HG03064 (cell line): Measurements from ENCODE around the gene KRTAP4-2.
"Not testable (repeated sequence)": the region's sequence is repeated elsewhere in the genome, so short reads cannot be mapped to it uniquely, and the experiment has no call there.

Experiments used
- ATAC-seq: cut with Tn5 transposase; IDR thresholded peaks from one replicate; pipeline ENCODE4 v1.9.1; 2021; ENCODE audit warnings: low read depth; ENCODE audit not compliant: unreplicated experiment

KRTAP4-2 gene

DNA sequence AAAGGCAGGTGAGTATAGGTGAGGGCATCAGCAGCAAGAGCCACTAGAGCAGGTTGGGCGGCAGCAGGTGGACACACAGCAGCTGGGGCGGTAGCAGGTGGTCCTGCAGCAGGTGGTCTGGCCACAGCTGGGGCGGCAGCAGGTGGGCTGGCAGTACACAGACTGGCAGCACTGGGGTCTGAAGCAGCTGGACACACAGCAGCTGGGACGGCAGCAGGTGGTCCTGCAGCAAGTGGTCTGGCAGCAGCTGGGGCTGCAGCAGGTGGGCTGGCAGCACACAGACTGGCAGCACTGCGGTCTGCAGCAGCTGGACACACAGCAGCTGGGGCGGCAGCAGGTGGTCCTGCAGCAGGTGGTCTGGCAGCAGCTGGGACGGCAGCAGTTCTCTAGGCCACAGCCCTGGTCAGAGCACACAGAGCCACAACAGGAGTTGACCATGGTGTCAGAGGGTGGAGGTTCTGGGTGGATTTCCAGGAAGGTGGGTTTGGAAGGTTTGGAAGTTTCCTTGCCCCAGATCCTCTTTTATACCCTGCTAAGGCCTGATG is at the start of gene KRTAP4-2:
Gene KRTAP4-2, minus strand, starts transcription at position 495 of the 545 bp plus-strand sequence. Its CDS starts 57 bp downstream, at position 438.
- ATAC-seq, result no peak

DNA sequence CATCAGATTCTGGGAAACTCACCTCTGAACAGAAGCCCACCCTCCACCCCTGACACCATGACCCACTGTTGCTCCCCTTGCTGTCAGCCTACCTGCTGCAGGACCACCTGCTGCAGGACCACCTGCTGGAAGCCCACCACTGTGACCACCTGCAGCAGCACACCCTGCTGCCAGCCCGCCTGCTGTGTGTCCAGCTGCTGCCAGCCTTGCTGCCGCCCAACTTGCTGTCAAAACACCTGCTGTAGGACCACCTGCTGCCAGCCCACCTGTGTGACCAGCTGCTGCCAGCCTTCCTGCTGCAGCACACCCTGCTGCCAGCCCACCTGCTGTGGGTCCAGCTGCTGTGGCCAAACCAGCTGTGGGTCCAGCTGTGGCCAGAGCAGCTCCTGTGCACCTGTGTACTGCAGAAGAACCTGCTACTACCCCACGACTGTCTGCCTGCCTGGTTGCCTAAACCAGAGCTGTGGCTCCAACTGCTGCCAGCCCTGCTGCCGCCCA is 48.6 kb upstream of the KRTAP4-2 start, which contains the start of gene KRTAP9-2:
Gene KRTAP9-2, plus strand, starts transcription at position 51 of the 498 bp plus-strand sequence. Its CDS starts 7 bp downstream, at position 58.
- ATAC-seq, result not testable (repeated sequence)

DNA sequence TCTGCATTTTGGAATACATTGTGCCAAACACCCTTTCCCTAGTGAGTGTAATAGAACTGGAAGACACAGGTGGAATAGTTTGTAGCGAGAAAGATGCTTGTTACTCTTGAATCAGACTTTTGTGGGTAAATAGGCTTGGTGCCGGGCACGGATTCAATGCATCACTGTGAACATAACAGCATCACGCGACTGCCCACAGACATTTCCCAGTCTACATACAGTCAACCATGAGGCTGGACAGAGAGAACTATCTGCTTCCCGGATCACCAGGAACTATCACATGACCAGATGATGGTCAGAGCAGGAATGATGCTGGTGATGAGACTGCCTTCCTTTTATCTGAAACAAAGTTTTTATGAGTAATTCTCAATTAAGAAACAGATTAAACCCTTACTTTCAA is 48.0 kb upstream of the KRTAP4-2 start:
- ATAC-seq, result no peak

DNA sequence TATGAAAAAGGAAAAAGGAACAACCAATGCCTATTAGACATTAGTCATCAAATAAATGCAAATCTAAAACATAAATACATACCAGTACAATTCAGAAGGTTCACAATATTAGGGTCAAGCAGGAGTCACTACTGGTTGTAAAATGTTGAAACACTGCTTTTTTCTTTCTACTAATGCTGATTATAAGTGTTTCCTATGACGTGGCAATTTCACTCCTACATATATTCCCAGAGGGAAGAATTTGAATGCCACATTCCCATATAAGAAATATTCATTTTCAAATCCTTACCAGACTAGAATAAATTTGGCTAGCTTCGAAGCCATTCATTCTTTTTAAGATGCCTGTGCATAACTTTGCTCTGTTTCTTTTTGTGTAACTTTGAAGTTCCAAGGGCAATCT is 45.8 kb upstream of the KRTAP4-2 start:
- ATAC-seq, result no peak

DNA sequence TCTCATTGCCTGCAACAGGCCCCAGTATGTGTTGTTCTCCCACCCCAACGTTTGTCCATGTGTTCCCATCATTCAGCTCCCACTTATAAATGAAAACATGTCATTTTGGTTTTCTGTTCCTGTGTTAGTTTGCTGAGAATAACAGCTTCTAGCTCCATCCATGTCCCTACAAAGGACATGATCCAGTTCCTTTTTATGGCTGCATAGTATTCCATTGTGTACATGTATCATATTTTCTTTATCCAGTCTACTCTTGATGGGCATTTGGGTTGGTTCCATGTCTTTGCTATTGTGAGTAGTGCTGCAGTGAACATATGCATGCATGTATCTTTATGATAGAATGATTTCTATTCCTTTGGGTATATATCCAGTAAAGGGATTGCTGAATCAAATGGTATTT is 37.7 kb upstream of the KRTAP4-2 start:
- no peak for ATAC-seq

DNA sequence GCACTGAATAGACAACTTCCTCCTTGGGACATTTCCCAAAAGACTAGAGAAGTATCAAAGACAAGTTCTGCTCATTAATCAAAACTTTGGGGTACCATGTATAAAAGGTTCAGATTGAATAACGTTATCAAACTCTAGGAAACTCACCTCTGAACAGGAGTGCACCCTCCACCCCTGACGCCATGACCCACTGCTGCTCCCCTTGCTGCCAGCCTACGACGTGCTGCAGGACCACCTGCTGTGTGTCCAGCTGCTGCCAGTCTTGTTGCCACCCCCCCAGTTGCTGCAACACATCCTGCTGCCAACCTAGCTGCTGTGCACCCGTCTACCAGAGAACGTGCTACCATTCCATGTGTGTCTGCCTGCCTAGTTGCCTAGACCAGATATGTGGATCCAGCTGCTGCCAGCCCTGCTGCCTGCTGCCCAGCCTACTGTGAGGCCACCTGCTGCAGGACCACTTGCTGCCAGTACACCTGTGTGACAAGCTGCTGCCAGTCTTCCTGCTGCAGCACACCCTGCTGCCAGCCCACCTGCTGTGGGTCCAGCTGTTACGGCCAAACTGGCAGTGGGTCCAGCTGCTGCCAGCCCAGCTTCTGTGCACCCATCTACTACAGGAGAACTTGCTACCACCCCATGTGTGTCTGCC is 34.6 kb upstream of the KRTAP4-2 start:
- no peak for ATAC-seq

DNA sequence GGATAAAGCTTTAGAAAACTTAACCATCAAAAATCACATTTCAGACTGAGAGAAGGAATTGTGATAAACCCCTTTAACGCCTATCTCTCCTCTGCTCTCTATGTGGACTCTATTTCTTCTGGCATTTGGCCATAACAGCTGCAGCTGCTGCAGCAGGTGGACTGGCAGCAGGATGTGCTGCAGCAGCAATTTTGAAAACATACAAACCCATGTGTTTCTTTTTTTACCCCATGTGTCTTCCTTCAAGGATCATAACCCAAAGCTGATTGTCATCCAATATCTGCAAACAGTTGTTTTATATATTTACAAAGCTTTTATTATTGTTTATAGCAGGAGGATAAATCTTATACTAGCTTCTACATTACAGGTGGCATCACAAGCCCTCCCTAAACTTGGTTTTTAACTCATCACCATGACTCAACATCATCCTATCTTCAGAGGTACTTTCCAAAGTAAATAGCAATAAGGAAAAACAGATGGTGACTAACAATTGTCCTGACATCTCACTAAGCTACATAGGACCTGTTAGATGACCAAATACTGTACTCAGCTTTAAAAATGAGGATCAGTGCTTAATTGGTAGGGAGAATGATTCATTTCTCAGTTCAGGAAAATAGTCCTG is 33.9 kb upstream of the KRTAP4-2 start:
- no peak for ATAC-seq

DNA sequence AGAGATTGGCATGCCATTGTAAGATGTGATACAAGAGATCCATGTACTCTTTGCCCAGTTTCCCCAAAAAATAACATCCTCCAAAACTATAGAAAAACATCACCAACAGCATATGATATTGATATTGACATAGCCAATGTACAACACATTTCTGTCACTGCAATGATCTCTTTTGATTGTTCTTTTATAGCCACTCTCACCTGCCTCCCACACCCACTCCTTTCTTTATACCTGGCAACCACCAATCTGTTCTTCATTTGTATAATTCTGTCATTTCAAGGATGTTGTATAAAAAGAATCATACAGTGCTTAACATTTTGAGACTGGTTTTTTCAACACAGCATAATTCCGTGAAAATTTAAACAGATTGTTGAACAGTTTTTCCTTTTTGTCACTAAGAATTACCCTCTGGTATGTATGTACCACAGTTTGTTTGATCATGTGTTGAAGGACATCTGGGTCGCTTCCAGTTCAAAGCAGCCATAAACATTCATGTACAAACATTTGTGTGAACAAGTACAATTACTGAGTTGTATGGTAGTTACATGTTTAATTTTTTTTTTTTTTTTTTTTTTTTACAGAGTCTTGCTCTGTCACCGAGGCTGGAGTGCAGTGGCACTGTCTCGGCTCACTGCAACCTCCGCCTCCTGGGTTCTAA is 21.5 kb upstream of the KRTAP4-2 start:
- ATAC-seq, result no peak

DNA sequence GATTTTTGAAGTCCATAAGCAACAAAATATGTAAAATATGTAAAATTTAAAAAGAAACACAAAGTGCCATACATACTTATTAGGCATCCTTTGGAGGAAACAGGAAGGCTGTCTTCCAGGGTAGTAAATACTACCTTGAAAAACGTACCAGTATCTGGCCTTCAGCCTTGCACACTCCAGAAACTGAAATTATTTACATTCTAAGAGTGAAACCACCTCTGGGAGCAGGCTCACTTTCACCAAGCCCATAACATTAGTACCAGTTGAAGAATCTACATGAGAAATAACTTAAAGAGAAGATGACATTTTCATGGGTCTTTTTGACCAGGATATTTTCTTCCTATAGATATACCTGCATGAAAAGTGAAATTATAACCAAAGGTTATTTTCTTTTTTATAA is 18.0 kb upstream of the KRTAP4-2 start:
- no peak for ATAC-seq

DNA sequence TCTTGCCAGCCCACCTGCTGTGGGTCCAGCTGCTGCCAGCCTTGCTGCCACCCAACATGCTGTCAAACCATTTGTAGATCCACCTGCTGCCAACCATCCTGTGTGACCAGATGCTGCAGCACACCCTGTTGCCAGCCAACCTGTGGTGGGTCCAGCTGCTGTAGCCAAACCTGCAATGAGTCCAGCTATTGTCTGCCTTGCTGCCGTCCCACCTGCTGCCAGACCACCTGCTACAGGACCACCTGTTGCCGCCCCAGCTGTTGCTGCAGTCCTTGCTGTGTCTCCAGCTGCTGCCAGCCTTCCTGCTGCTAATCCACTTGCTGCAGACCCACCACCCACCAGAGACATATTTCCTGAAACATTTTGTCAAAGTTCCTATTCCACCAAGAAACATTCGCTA is 12.3 kb upstream of the KRTAP4-2 start:
- no peak for ATAC-seq

DNA sequence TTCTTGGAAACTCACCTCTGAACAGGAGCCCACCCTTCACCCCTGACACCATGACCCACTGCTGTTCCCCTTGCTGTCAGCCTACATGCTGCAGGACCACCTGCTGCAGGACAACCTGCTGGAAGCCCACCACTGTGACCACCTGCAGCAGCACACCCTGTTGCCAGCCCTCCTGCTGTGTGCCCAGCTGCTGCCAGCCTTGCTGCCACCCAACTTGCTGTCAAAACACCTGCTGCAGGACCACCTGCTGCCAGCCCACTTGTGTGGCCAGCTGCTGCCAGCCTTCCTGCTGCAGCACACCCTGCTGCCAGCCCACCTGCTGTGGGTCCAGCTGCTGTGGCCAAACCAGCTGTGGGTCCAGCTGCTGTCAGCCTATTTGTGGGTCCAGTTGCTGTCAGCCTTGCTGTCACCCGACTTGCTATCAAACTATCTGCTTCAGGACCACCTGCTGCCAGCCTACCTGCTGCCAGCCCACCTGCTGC is 11.9 kb upstream of the KRTAP4-2 start, which contains the start of gene KRTAP9-1:
Gene KRTAP9-1, plus strand, starts transcription at position 51 of the 482 bp plus-strand sequence. Its CDS starts 0 bp downstream, at position 51.
- not testable (repeated sequence) for ATAC-seq

DNA sequence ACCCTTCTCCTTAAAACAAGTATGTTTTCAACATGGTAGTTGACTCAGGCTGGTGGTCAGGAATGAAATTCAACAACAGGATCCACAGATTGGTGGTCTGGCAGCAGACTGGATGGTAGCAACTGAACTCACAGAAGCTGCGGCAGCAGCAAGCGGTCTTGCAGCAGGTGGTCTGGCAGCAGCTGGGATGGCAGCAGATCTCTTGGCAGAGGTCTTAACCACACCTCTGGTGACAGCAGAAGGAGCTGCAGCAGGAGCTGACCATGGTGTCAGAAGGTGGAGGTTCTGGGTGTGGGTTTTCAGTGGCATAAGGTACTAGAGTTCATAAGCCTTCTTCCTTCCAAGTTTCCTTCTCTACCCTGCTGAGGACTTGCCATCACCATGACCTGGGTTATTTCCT is 8.9 kb upstream of the KRTAP4-2 start:
- ATAC-seq, result no peak

DNA sequence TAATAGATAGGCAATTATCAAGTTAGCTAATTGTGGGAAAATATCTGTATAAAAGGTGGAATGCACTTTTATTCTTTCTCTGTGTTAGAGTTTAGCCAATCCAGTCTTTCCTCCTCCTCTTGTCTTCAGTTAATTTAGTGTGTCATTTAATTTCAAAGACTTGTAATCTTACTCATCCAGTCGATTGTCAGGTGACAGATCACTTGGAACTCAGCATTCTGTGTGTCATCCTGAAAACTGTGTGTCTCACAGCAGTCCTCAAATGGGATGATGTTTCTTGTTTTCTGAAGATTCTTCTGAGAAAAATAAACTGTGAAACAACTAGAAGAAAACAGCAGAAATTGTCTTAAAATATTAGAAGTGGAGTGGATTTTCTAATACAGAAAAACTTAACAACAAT is 7.0 kb upstream of the KRTAP4-2 start:
- ATAC-seq, result no peak

DNA sequence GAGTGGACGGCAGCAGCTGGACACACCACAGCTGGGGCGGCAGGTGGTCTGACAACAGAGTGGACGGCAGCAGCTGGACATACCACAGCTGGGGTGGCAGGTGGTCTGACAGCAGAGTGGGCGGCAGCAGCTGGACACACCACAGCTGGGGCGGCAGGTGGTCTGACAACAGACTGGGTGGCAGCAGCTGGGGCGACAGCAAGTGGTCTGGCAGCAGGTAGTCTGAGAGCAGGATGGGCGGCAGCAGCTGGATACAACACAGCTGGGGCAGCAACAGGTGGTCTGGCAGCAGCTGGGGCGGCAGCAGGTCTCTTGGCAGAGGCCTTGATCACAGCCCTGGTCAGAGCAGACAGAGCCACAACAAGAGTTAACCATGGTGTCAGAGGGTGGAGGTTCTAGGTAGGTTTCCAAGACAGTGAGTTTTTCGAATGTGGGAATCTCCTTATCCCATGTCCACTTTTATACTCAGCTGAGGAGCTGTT is 6.5 kb upstream of the KRTAP4-2 start, which contains the start of gene KRTAP4-1:
Gene KRTAP4-1, minus strand, starts transcription at position 432 of the 482 bp plus-strand sequence. Its CDS starts 57 bp downstream, at position 375.
- ATAC-seq, result no peak

DNA sequence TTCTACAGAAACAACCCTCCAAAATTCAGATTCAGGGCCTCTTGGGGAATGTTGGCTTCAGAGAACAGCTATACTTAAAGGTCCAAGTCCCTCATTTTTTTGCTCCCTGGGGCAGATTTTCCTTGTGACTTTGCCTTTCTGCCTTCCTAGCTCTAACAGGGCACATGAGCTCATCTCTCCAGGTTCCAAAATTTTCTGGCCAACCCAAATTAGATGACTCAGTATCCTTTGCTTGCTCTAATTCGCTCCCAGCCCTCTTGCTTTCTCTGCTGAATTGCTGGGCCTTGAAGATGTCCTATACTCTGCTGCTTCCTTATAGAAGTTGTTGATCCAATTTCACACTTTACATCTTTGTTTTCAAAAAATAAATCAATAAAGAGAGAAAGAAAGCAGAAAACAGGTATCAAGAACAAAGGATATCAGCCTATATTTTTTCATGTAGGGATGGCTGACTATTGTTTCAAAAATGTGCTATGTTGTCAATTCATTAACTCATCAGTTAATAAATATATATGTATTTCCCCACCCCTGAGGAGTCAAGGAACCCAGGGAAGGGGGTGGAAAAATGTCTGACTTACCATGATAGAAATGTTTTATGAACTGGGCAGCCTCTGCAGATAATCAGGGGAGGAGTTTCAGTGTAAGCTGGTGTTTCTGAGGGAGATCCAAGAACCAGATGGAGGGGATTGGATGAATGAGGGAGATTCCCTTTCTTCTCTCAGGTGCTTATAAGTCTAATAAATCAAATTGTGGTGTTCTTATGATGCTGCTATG is 1.0 kb upstream of the KRTAP4-2 start:
- ATAC-seq, result no peak

DNA sequence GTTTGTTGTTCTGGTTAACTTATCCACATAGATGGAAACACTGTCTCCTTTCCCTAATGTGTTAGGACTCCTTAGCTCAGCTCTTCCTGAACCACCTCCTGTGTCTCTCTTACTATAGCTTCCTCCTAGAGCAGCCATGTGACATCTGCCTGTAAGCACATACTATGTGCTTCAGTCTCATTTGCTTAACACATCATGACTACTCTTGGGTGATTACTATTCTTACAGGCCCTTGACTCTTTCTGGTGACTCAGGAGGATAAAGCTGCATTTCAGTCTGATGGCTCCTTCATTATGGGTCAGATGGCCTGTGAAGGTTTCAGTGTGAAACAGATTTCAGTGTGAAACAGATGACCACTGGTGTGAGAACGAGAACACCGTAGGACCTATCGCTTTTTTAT is 320 bp upstream of the KRTAP4-2 start:
- ATAC-seq, result no peak

DNA sequence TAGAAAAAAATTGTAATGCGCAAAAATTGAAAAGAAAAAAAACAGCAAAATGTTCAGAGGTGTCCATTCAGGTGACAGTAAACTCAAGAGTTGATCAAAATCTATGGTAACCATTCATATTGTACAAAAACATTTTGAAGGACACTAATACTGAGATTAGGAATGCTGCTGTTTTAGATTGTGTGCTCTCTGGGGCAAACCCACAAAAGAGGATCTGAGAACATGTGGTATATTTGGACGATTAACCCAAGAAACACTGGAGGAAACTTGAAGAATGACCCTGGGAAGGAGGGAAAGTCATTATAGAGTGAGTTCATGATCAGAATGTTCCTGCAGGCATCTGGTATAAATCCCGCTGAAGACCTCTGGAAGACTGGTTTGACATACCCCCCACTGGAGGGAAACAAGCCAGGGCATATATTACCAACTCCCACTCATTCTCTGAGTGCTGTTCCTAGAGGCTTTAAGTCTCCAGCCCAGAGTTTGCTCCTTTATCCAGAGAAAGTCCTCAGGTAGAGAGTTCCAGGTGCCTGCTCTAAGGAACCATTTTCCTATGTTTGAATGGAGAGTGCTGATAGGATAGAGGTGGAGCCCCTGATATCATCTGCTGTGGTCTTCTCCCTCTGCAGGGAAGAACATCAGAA is 1.2 kb downstream of the KRTAP4-2 start:
- no peak for ATAC-seq

DNA sequence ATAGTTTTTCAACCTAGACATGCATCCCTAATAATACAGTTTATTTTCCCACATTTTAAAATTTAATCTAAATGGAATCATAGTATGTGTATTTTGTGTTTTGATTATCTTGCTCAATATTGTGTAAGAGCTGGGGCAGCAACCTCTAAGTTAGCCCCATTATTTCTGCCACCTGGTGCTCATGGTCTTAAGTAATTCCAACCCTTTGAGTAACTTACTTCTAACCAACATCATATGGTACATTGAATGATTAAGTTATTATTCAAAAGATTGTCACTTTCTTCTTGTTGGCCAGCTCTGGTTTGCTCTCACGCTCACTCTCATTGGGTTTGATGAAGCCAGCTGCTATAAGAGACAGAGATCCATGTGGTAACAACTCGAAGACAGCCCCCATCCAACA is 6.1 kb downstream of the KRTAP4-2 start:
- no peak for ATAC-seq

DNA sequence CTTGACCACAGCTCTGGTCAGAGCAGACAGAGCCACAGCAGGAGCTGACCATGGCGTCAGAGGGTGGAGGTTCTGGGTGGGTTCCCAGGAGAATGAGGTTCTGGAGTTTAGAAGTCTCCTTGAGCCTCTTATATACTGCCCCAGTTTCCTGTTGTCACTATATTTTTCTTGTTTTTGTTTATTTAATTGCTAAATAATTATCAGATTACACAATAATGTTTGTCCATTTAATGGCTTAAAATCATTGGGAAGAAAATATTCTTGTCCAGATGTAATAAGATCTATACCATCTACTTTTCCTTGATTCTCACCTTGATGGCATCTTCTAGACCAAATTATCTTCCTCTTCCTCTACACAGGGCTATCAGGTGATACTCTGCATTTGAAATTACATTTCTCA is 9.9 kb downstream of the KRTAP4-2 start, which contains the start of gene KRTAP4-3:
Gene KRTAP4-3, minus strand, starts transcription at position 101 of the 400 bp plus-strand sequence. Its CDS starts 49 bp downstream, at position 52.
- no peak for ATAC-seq
